Liver (tissue), 3 donors: ENCODE results near the gene OPTC.

Experiments
- FOXA1 ChIP-seq: IDR thresholded peaks from 2 replicates; pipeline ENCODE4 v1.6.1; 2016; ENCODE audit warnings: antibody characterized with exemption
- RAD21 ChIP-seq, 2 donors: IDR thresholded peaks; 2 replicates each; pipeline ENCODE4 v1.6.1; 2016; ENCODE audit warnings: antibody characterized with exemption in 2 of 2, mild to moderate bottlenecking in 2 of 2
- SP1 ChIP-seq: IDR thresholded peaks from 2 replicates; pipeline ENCODE4 v1.6.1; 2018; ENCODE audit warnings: antibody characterized with exemption, mild to moderate bottlenecking
- TF ChIP-seq, protein P1 (sequence below): fragments of 150-350 bp; IDR thresholded peaks from 2 replicates; pipeline ENCODE4 v1.5.1; 2017; ENCODE audit warnings: improper control_type of control experiment, low read depth, low read length; ENCODE audit not compliant: missing input control
- TF ChIP-seq, protein P2 (sequence below): IDR thresholded peaks from 2 replicates; pipeline ENCODE4 v1.6.1; 2016; ENCODE audit warnings: antibody characterized with exemption
- donor health status: healthy.
- donor health status: healthy.

DNA sequence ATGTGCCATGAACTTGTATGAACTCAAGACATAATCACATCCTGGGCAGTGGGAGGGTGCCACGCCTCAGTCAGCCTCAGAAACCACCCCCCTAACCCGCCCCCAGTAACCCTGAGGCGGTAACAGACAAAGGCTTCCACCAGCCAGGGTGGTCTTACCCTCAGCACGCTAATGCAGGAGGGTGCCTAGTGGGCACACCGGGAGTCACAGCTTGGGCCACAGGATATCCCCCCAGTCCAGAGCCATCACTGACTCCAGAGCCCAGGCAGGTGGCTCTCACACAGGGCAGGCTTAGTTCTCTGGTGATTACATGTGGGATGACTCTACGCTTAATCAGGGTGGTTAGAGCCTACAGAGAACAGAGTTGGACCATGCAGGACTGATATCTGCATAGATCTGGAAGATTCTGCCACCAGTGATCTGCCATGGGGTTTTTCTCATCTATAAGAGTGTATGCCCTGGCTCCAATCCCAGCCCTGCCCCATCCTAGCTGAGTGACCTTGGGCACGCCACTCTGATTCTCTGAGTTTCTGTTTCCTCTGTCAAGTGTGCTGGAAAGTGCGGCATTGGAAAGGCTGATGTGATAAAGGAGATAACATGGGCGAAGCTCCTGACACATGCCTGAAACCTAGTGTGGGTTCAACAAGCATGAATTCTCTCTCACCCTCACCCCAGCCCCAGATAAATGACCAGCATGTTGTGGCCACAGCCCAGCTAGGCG, 27.3 kb downstream of the OPTC start:
- TF ChIP-seq SP1: no peak
- TF ChIP-seq, protein P1, sequence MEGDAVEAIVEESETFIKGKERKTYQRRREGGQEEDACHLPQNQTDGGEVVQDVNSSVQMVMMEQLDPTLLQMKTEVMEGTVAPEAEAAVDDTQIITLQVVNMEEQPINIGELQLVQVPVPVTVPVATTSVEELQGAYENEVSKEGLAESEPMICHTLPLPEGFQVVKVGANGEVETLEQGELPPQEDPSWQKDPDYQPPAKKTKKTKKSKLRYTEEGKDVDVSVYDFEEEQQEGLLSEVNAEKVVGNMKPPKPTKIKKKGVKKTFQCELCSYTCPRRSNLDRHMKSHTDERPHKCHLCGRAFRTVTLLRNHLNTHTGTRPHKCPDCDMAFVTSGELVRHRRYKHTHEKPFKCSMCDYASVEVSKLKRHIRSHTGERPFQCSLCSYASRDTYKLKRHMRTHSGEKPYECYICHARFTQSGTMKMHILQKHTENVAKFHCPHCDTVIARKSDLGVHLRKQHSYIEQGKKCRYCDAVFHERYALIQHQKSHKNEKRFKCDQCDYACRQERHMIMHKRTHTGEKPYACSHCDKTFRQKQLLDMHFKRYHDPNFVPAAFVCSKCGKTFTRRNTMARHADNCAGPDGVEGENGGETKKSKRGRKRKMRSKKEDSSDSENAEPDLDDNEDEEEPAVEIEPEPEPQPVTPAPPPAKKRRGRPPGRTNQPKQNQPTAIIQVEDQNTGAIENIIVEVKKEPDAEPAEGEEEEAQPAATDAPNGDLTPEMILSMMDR: no peak
- TF ChIP-seq FOXA1: no peak
- TF ChIP-seq, protein P2, sequence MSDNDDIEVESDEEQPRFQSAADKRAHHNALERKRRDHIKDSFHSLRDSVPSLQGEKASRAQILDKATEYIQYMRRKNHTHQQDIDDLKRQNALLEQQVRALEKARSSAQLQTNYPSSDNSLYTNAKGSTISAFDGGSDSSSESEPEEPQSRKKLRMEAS: no peak
- no peak for TF ChIP-seq RAD21 (IDR thresholded peaks at IDR 0.05)
